Measurements from ENCODE around the gene SLIRP.
A peak's percentile ranks its signal among the peaks of the same experiment; 100 is the strongest.
"Not testable (repeated sequence)": the region's sequence is repeated elsewhere in the genome, so short reads cannot be mapped to it uniquely, and the experiment has no call there.

Gene SLIRP

DNA sequence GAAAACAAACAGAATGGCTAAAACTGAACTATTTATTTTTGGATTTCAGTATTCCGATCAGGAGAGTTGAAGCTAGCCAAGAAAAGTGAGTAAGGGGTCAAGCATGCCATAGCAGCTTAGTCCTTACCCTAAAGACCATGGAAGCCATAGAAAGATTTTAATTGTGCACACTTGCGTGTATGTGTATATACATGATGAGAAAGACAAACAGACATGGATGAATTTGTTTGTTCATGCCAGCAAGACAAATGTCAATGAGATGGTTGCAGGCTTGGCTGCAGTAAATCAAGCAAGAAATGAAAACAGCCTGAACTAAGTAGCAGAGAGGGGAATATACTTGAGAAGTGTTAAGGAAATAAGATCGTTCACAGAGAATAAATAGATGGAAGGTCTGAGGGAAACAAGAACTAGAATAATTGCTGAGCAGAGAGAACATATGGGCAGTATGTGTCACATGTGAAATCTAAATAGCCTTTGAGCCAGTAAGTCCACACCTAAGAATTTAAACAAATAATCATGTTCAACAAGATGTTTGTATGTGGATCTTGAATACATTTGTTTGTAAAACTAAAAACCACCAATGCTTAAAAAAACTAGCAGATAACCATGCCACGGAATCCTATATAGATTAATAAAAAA lies 38.3 kb downstream of the SLIRP start:
- DNase-seq, result no peak

DNA sequence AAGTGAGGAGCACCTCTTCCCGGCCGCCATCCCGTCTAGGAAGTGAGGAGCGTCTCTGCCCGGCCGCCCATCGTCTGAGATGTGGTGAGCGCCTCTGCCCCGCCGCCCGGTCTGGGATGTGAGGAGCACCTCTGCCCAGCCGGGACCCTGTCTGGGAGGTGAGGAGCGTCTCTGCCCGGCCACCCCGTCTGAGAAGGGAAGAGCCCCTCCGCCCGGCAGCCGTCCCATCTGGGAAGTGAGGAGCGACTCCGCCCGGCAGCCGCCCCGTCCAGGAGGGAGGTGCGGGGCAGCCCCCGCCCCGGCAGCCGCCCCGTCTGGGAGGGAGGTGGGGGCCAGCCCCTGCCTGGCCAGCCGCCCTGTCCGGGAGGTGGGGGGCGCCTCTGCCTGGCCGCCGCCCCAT lies 39.5 kb downstream of the SLIRP start:
- DNase-seq, result not testable (repeated sequence)

DNA sequence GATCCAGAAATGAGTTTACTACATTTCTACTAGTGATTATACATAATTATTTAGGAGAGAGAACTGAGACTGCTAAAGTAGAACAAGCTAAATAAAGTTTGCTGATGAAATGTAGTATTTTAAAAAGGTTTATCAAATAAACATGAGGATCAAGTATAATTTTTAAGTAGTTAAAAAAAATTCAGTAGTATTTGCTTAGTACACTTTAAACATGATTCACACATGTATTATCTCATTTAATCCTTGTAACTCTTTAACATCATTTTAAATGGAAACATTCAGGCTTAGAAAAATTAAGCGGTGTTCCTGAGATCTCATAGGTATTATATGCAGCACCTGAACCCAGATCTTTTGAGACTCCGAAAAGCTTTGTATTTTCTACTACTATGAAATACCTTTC lies 44.4 kb downstream of the SLIRP start:
- no peak for DNase-seq

DNA sequence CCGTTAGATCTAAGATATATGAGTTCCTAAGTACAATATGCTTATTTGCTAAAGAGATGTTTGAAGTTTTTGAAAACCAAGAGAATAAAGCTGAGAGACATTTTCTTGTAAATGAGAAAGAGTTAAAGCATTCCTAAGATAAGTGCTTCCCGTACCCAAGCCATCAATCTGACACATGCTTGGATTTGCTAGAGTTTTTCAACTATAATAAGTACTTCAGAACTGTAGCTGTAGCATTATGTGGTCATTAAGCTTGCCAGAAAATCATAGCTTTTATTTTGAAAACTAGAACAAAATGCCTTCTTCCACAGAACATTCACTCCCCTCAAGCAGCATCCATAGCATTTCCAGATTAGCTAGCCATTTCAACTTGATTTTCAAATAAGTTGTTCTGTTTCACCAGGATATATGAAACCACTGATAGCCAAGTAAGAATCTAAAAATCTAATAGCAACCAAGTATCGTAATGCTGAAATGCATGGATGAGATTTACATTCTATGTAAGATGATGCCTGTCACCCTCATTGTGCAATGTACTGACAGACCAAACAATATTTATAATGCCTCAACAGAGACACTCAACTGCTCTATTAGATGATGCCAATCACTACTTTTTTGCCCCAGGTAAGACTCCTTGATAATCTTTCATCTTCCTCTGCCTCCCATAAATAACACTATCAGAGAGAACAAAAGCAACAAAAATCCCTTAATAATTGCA lies 45.1 kb downstream of the SLIRP start:
- no peak for DNase-seq

DNA sequence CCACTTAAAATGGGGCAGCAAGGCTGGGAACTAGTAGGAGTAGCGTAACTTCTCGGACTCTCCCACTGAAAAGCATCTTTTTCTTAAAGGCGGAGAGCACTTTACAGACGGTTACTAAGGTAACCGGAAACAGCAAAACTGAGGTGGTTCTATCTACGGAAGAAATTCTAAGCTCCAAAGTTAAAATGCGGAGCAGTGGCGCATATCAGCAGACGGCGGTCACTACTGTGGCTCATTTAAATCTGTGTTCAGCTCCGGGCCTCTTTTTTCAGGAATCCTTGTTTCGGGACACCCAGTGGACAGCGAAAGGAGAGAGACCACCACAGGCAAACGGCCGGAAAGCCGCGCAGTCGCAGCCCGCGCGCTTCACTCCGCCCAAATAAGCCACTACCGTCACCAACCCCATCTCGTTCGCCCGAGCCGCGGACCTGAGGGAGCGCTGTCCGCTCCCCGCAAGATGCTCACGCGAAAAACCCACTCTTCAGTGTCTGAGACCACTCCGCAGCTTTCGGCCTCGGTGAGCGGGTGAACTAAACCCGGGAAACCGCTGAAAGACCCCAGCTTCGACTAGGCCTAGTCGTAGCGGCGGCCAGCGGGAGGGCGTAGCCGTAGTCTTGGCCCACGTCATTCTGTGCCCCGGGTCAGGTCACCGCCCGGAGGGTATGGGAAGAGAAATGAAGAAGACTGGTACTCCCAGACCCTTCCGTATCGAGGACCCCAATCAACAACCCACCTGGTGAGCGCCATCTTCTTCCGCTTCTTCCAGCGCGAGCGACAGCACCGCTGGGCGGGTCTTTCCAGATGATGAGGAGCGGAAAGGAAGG lies 52.7 kb downstream of the SLIRP start, which contains the start of gene SNW1:
Gene SNW1, minus strand, starts transcription at position 776 of the 824 bp plus-strand sequence. Its CDS starts 29 bp downstream, at position 747.
- peak; percentile 92 for DNase-seq

DNA sequence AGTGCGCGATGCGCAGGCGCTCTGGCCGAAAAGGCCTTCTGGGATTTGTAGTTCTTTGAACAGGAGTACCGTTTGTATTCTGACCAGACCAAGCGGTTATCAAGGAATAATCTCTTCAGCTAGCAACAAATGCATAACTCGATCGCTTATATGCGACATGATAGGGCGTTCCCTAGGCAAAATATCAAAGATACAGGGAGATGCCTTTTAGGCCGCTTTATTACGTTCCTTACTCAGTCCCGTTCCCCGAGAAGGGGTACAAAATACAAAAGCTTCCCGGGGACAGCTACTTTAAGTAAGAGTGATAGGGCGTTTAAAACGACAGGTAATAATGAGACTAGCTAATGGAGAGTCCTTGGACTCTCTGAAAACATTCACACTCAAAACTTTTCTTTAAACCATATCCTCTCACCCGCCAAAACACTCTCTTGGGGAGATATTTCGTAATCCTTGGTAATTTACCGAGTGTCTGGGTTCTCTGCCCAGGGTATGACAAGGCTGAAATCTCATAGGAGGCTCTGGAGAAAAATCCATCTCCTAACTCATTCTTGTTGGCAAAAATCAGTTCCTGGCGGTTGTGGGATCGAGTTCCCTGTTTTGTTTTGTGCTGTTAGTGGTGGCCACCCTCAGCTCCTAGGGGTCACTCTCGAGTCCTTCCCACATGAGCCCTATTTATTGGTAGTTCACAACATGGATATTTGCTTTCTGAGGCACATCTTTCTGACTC lies 53.5 kb downstream of the SLIRP start:
- no peak for DNase-seq

DNA sequence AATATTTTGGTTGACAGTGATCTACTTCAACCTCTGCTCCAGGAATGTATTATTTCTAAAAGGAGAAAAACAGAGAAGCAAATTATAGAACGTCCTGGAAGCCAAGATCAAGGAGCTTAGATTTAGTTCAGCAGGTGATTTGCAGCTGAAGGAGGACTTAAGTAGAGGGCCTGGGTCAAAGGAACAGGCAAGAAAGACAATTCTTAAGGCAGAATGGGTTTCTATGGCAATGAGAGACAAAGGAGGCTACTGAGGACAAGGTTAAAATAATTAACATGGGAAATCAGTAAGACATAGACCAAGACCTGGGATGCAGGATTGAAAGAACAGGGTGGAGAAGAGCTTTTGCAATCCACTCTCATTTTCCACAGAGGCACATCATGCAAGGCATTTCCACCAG lies 55.4 kb downstream of the SLIRP start:
- no peak for DNase-seq

DNA sequence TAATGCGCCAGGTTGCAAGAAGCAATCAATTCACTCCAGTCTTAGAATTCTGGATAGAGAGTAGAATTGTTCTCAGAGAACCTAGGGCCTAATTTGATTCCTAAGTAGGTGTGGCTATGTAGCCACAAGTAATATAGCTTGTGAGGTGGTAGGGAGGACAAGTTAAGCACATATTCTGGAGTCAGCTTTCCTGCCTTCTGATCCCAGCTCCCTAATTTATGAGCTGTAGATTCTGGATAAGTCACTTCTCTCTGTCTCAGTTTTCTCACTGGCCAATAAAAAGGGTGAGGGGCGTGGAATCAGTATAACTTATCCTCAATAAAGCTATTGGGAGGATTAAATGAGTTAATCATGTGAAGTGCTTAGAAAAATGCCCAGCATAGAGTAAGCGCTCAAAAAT lies 56.1 kb downstream of the SLIRP start:
- no peak for DNase-seq

Measured in activated naive CD4-positive, alpha-beta T cell treated with anti-CD3 and anti-CD28 coated beads, Interleukin-2, amount 50 U/mL, for 16 hours (primary cell).